IPS-15b (cell line): ENCODE measurements around the gene RAB6B.

ENCODE experiments used
- H3K27me3 ChIP-seq: one replicate; pipeline ENCODE4 v1.6.1; 2013; ENCODE audit warnings: low read length; ENCODE audit not compliant: control insufficient read depth, insufficient read depth
- H3K36me3 ChIP-seq: one replicate; pipeline ENCODE4 v1.6.1; 2013; ENCODE audit warnings: low read length; ENCODE audit not compliant: control insufficient read depth, insufficient read depth
- H3K4me1 ChIP-seq: one replicate; pipeline ENCODE4 v1.6.1; 2013; ENCODE audit warnings: mild to moderate bottlenecking, low read length; ENCODE audit not compliant: control insufficient read depth, insufficient read depth
- H3K4me3 ChIP-seq: one replicate; pipeline ENCODE4 v1.5.1; 2013; ENCODE audit warnings: low read depth, low read length
- H3K9ac ChIP-seq: one replicate; pipeline ENCODE4 v1.6.1; 2013; ENCODE audit warnings: low read depth, mild to moderate bottlenecking, low read length
- H3K9me3 ChIP-seq: one replicate; pipeline ENCODE4 v1.6.1; 2013; ENCODE audit warnings: mild to moderate bottlenecking, low read length; ENCODE audit not compliant: control insufficient read depth, insufficient read depth

RAB6B gene

GRCh38 chr3:133870822-133871221 lies 24.9 kb downstream of the RAB6B start:
- H3K36me3 ChIP-seq, result no peaks in the 10 kb centered on the region
- H3K9me3 ChIP-seq, result no peaks in the 10 kb centered on the region
- no peak overlapping the region for H3K9ac ChIP-seq
- H3K27me3 ChIP-seq, result no peaks in the 10 kb centered on the region
- H3K4me1 ChIP-seq, result no peaks in the 10 kb centered on the region
- no peak overlapping the region for H3K4me3 ChIP-seq

GRCh38 chr3:133869586-133869985 lies 26.1 kb downstream of the RAB6B start:
- Histone ChIP-seq H3K9me3 (no peaks in the 10 kb centered on the region), H3K4me1 (no peaks in the 10 kb centered on the region), H3K9ac (no peak overlapping the region), H3K36me3 (no peaks in the 10 kb centered on the region), H3K27me3 (no peaks in the 10 kb centered on the region), H3K4me3 (no peak overlapping the region)

DNA sequence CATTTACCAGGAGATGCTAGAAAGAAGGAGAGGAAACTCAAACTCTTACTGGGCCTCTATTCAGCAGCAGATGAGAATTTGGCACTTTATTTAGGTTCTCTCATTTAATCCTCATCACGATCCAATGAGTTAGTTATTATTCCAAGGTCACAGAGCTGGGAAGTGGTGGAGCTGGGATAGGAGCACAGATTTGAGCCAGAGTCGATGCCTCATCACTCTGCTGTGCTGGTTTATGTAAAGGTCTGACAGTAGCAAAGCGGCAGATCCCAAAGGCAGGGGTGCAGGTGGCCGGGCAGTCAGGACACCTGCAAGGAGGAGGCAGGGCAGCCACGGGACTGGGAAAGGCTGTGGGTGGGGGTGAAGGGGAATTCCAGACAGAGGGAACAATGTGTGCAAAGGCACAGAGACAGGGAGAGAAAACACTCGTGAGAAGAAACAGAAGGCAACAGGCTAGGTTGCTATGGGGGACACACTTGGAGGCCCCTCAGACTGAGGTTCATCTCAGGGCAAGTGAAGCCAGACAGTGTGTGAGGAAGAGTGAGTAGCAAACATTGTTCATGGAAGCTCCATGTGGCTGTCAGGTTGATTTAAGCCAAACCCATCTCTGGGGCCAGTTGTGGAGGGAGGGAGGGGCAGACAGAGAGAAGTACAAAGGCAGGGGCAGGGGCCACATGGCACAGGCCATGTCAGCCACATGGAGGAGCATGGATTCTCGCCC lies 26.8 kb downstream of the RAB6B start:
- Histone ChIP-seq H3K4me3 (no peak overlapping the region), H3K36me3 (no peaks in the 10 kb centered on the region), H3K4me1 (no peaks in the 10 kb centered on the region), H3K9me3 (no peaks in the 10 kb centered on the region), H3K27me3 (no peaks in the 10 kb centered on the region), H3K9ac (peak overlapping the region; percentile 12)

- Histone ChIP-seq H3K27me3 (no peaks in the 10 kb centered on the region), H3K36me3 (no peaks in the 10 kb centered on the region), H3K4me1 (no peaks in the 10 kb centered on the region), H3K9ac (peak overlapping the region; percentile 12), H3K9me3 (no peaks in the 10 kb centered on the region), H3K4me3 (no peak overlapping the region)
These were observed 27.5 kb downstream of the RAB6B start for GRCh38 chr3:133868186-133868585.

DNA sequence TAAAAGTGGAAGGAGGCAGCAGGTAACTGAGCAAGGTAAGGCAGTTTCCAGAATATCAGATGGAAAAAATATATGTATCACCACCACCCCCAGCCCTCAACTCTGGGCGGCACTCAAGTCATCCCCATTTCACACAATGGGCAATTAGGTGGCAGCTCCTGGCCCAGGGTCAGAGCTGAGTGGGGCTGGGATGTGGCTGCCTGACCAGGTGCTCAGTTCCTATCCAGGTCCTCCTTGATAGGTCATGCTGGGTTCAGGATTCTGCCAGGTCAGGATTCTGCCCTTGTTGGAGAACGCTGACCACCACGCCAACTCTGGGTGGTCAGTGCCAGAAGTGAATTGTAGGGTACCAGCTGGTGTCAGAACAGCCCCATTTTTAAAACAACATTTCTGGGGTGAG lies 29.5 kb downstream of the RAB6B start:
- Histone ChIP-seq H3K4me3 (no peak overlapping the region), H3K9me3 (no peaks in the 10 kb centered on the region), H3K36me3 (no peaks in the 10 kb centered on the region), H3K27me3 (no peaks in the 10 kb centered on the region), H3K4me1 (no peaks in the 10 kb centered on the region), H3K9ac (no peak overlapping the region)

DNA sequence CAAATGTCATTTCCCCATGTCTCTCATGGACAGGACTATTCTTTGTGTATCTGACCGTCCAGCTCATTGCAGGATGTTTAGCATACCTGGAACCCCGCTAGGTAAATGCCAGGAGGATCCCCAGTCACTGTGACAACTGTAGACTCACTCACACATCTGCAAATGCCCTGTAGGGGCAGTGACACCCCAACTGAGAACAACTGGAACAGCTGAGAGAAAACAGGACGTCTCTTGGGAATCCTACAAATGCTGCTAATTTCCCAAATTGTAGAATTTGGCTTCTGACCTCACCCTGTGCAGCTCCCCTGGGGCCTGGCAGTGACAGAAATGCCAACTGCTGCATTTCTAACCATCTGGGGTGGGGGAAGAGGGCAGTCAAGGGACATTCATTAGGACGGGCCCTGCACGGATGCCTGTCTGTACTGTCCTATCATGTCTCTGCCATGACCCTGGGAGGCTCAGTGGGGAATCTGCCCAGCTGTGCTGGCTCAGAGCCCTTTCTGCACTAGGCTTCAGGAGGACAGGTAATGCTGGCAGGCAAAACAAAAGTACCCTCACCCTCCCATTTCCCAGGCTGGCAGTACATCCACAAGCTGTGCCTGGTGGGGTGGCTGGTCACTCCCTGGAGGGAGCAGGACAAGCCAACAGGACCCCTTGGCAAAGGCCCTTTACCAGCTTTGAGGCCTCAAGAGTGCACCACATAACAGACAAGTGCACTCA lies 30.4 kb downstream of the RAB6B start:
- H3K4me3 ChIP-seq, result no peak overlapping the region
- no peaks in the 10 kb centered on the region for H3K9me3 ChIP-seq
- H3K4me1 ChIP-seq, result no peaks in the 10 kb centered on the region
- no peaks in the 10 kb centered on the region for H3K27me3 ChIP-seq
- H3K36me3 ChIP-seq, result no peaks in the 10 kb centered on the region
- no peak overlapping the region for H3K9ac ChIP-seq

- Histone ChIP-seq H3K9me3 (no peaks in the 10 kb centered on the region), H3K9ac (no peak overlapping the region), H3K36me3 (no peaks in the 10 kb centered on the region), H3K27me3 (no peaks in the 10 kb centered on the region), H3K4me3 (no peak overlapping the region), H3K4me1 (no peaks in the 10 kb centered on the region)
These were observed 31.1 kb downstream of the RAB6B start for GRCh38 chr3:133864616-133865015.

GRCh38 chr3:133863911-133864310 lies 31.8 kb downstream of the RAB6B start:
- Histone ChIP-seq H3K9me3 (no peaks in the 10 kb centered on the region), H3K27me3 (no peaks in the 10 kb centered on the region), H3K4me1 (no peaks in the 10 kb centered on the region), H3K4me3 (no peak overlapping the region), H3K9ac (no peak overlapping the region), H3K36me3 (no peaks in the 10 kb centered on the region)

DNA sequence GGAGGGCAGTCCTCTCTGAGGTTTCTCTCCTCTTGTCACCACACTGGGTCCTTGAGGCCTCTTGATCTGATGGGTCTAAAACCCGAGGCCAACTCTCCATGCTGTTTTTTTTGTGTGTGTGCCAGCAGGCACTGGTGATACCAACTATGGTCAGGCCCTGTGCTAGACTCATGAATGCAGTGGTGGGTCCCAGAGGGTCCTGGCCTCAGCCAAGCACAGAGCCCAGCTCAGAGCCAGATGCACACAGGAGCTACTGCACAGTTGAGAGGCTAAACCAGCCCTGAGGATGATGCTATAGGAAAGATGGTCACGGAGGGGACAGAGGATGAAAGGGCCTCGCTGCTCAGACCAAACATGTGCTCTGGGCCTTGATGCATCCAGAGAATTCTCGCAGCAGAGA lies 33.5 kb downstream of the RAB6B start:
- Histone ChIP-seq H3K4me3 (no peak overlapping the region), H3K4me1 (no peaks in the 10 kb centered on the region), H3K9ac (no peak overlapping the region), H3K9me3 (no peaks in the 10 kb centered on the region), H3K36me3 (no peaks in the 10 kb centered on the region), H3K27me3 (no peaks in the 10 kb centered on the region)

- H3K27me3 ChIP-seq, result no peaks in the 10 kb centered on the region
- H3K9me3 ChIP-seq, result no peaks in the 10 kb centered on the region
- no peaks in the 10 kb centered on the region for H3K4me1 ChIP-seq
- no peak overlapping the region for H3K4me3 ChIP-seq
- H3K9ac ChIP-seq, result no peak overlapping the region
- no peaks in the 10 kb centered on the region for H3K36me3 ChIP-seq
These were observed 35.2 kb downstream of the RAB6B start for GRCh38 chr3:133860519-133860918.

- peaks cover 2% of the 10 kb centered on the region for H3K4me1 ChIP-seq
- H3K4me3 ChIP-seq, result no peak overlapping the region
- H3K36me3 ChIP-seq, result no peaks in the 10 kb centered on the region
- no peak overlapping the region for H3K9ac ChIP-seq
- H3K9me3 ChIP-seq, result no peaks in the 10 kb centered on the region
- H3K27me3 ChIP-seq, result no peaks in the 10 kb centered on the region
These were observed 36.1 kb downstream of the RAB6B start for GRCh38 chr3:133859381-133860234.
